Natural killer cell treated with Interleukin-12 subunit alpha and Interleukin-12 subunit beta and Interleukin-15 and Interleukin-18, amount 100 ng/mL, for 72 hours (primary cell): Measurements from ENCODE around the gene OSBPL5. TPM values are rescaled to one million over a fixed set of nuclear protein-coding genes. Genes with fewer than 3 reads are reported as not detected.
A peak's percentile ranks its signal among the peaks of the same experiment; 100 is the strongest.
"Not testable (repeated sequence)": the region's sequence is repeated elsewhere in the genome, so short reads cannot be mapped to it uniquely, and the experiment has no call there.

Experiments used
- ATAC-seq, 2 donors: fragments of 150-1000 bp; cut with Tn5 transposase in 1 of 2; sonication (Bioruptor Pico), chemical (Tn5 transposase) in 1 of 2; 2 replicates each; pipeline ENCODE4 v1.10.0; 2021
- DNase-seq: peaks from one replicate; pipeline ENCODE4 v3.0.0; 2022; ENCODE audit warnings: low spot score
- H3K27ac Mint-ChIP-seq, 2 donors: 1 replicate in 1 of 2; 2 replicates in 1 of 2; pipeline ENCODE4 v1.8.0; 2022; ENCODE audit warnings: mixed read lengths in 2 of 2, mild to moderate bottlenecking in 1 of 2, moderate library complexity in 1 of 2
- H3K27me3 Mint-ChIP-seq, 2 donors: 1 replicate in 1 of 2; 2 replicates in 1 of 2; pipeline ENCODE4 v1.8.0; 2022; ENCODE audit warnings: mixed read lengths in 2 of 2
- H3K36me3 Mint-ChIP-seq: one replicate; pipeline ENCODE4 v1.8.0; 2022; ENCODE audit warnings: mixed read lengths
- H3K4me1 Mint-ChIP-seq, 2 donors: 1 replicate in 1 of 2; 2 replicates in 1 of 2; pipeline ENCODE4 v1.8.0; 2022; ENCODE audit warnings: low read depth in 2 of 2, mixed read lengths in 2 of 2, mild to moderate bottlenecking in 1 of 2
- H3K4me3 Mint-ChIP-seq: one replicate; pipeline ENCODE4 v1.8.0; 2022; ENCODE audit warnings: mixed read lengths
- H3K9me3 Mint-ChIP-seq: 2 replicates; pipeline ENCODE4 v1.8.0; 2022; ENCODE audit warnings: mixed read lengths
- total RNA-seq, 2 donors: library from RNA; stranded (reverse); gene quantifications; one replicate each; pipeline ENCODE4 v1.2.3, GENCODE V29; 2022

Gene OSBPL5
- total RNA-seq, 2 donors from 2014 or later: 58.3 to 74.6 TPM

- Mint-ChIP-seq H3K4me3 (peak overlapping the region; percentile 72), H3K4me1 (peaks cover 12 to 15% of the 10 kb centered on the region in 2 donors)
- H3K27ac Mint-ChIP-seq, H3K27me3 Mint-ChIP-seq, H3K9me3 Mint-ChIP-seq, H3K36me3 Mint-ChIP-seq, ATAC-seq, DNase-seq: not testable (repeated sequence)
Observed at GRCh38 chr11:3168742-3169254, 3.7 kb upstream of the OSBPL5 start.

- no peak overlapping the region for H3K4me3 Mint-ChIP-seq
- no peak overlapping the region for H3K27ac Mint-ChIP-seq
- H3K4me1 Mint-ChIP-seq: peaks cover 16 to 27% of the 10 kb centered on the region in 2 donors
- no peaks in the 10 kb centered on the region for H3K9me3 Mint-ChIP-seq
- ATAC-seq: no peak
- no peaks in the 10 kb centered on the region for H3K36me3 Mint-ChIP-seq
- DNase-seq: peak; percentile 37
- peaks cover 0 to 3% of the 10 kb centered on the region in 2 donors for H3K27me3 Mint-ChIP-seq
Observed at GRCh38 chr11:3167143-3168119, 2.3 kb upstream of the OSBPL5 start.

- H3K4me3 Mint-ChIP-seq: no peak overlapping the region
- peak; percentile 56 for DNase-seq
Observed at GRCh38 chr11:3166268-3167142, 1.4 kb upstream of the OSBPL5 start.

GRCh38 chr11:3165916-3166267 is 782 bp upstream of the OSBPL5 start:
- H3K36me3 Mint-ChIP-seq: no peaks in the 10 kb centered on the region

More at GRCh38 chr11:3166268-3167142, 1.4 kb upstream of the OSBPL5 start:
- H3K4me1 Mint-ChIP-seq: peaks cover 23 to 35% of the 10 kb centered on the region in 2 donors
- peak overlapping the region in 1 of 2 donors; percentile 75 for H3K27ac Mint-ChIP-seq
- no peak for ATAC-seq
- H3K36me3 Mint-ChIP-seq: no peaks in the 10 kb centered on the region
- no peaks in the 10 kb centered on the region for H3K9me3 Mint-ChIP-seq
- H3K27me3 Mint-ChIP-seq: peaks cover 0 to 3% of the 10 kb centered on the region in 2 donors

GRCh38 chr11:3164552-3165151 is 458 bp downstream of the OSBPL5 start:
- Mint-ChIP-seq H3K36me3 (no peaks in the 10 kb centered on the region), H3K9me3 (no peaks in the 10 kb centered on the region), H3K4me3 (peak overlapping the region; percentile 87), H3K4me1 (peaks cover 25 to 43% of the 10 kb centered on the region in 2 donors), H3K27me3 (no peaks in the 10 kb centered on the region), H3K27ac (peak overlapping the region; percentile 63 to 80)
- ATAC-seq: peak; percentile 41 to 53
- peak; percentile 56 for DNase-seq

More at GRCh38 chr11:3165916-3166267, 782 bp upstream of the OSBPL5 start:
- no peaks in the 10 kb centered on the region for H3K9me3 Mint-ChIP-seq
- H3K27ac Mint-ChIP-seq: peak overlapping the region; percentile 75 to 86
- no peak for ATAC-seq
- peak overlapping the region; percentile 87 for H3K4me3 Mint-ChIP-seq
- DNase-seq: peak; percentile 53
- H3K27me3 Mint-ChIP-seq: peaks cover 0 to 3% of the 10 kb centered on the region in 2 donors
- peaks cover 29 to 41% of the 10 kb centered on the region in 2 donors for H3K4me1 Mint-ChIP-seq

GRCh38 chr11:3164138-3164551 is 965 bp downstream of the OSBPL5 start:
- no peaks in the 10 kb centered on the region for H3K36me3 Mint-ChIP-seq
- peak overlapping the region; percentile 84 for H3K4me3 Mint-ChIP-seq
- no peaks in the 10 kb centered on the region for H3K9me3 Mint-ChIP-seq
- peak; percentile 63 for DNase-seq
- ATAC-seq: peak in 1 of 2 donors; percentile 9
- H3K27me3 Mint-ChIP-seq: no peaks in the 10 kb centered on the region
- H3K4me1 Mint-ChIP-seq: peaks cover 23 to 46% of the 10 kb centered on the region in 2 donors
- peak overlapping the region; percentile 63 to 80 for H3K27ac Mint-ChIP-seq

- Mint-ChIP-seq H3K27me3 (no peaks in the 10 kb centered on the region), H3K36me3 (no peaks in the 10 kb centered on the region), H3K4me1 (peaks cover 29 to 51% of the 10 kb centered on the region in 2 donors), H3K4me3 (peak overlapping the region; percentile 84), H3K27ac (peak overlapping the region; percentile 63 to 80), H3K9me3 (no peaks in the 10 kb centered on the region)
- DNase-seq (peak; percentile 61), ATAC-seq (no peak)
Observed at GRCh38 chr11:3163241-3163981, 1.7 kb downstream of the OSBPL5 start.

- no peak for ATAC-seq
- Mint-ChIP-seq H3K27ac (peak overlapping the region; percentile 31 to 89), H3K4me1 (peaks cover 34 to 56% of the 10 kb centered on the region in 2 donors), H3K9me3 (no peaks in the 10 kb centered on the region), H3K36me3 (no peaks in the 10 kb centered on the region), H3K27me3 (no peaks in the 10 kb centered on the region), H3K4me3 (peak overlapping the region; percentile 84)
- DNase-seq: peak; percentile 59
Observed at GRCh38 chr11:3162410-3163240, 2.5 kb downstream of the OSBPL5 start.

- Mint-ChIP-seq H3K27ac (peak overlapping the region; percentile 62 to 89), H3K4me1 (peaks cover 41 to 63% of the 10 kb centered on the region in 2 donors), H3K27me3 (no peaks in the 10 kb centered on the region), H3K4me3 (peak overlapping the region; percentile 84), H3K9me3 (no peaks in the 10 kb centered on the region), H3K36me3 (no peaks in the 10 kb centered on the region)
- DNase-seq (peak; percentile 32), ATAC-seq (no peak)
Observed at GRCh38 chr11:3161720-3162409, 3.2 kb downstream of the OSBPL5 start.

- Mint-ChIP-seq H3K27me3 (no peaks in the 10 kb centered on the region), H3K9me3 (no peaks in the 10 kb centered on the region), H3K36me3 (no peaks in the 10 kb centered on the region), H3K4me3 (peak overlapping the region; percentile 77), H3K4me1 (peaks cover 46 to 69% of the 10 kb centered on the region in 2 donors), H3K27ac (peak overlapping the region; percentile 62 to 89)
- DNase-seq (peak; percentile 55), ATAC-seq (no peak)
Observed at GRCh38 chr11:3161309-3161708, 3.8 kb downstream of the OSBPL5 start.

GRCh38 chr11:3160252-3161031 is 4.7 kb downstream of the OSBPL5 start:
- peak; percentile 51 to 73 for ATAC-seq
- H3K4me1 Mint-ChIP-seq: peaks cover 46 to 73% of the 10 kb centered on the region in 2 donors
- DNase-seq: peak; percentile 81

More at GRCh38 chr11:3160252-3161031, 4.7 kb downstream of the OSBPL5 start:
- peak overlapping the region; percentile 62 to 89 for H3K27ac Mint-ChIP-seq
- H3K4me3 Mint-ChIP-seq: peak overlapping the region; percentile 77
- no peaks in the 10 kb centered on the region for H3K27me3 Mint-ChIP-seq
- H3K9me3 Mint-ChIP-seq: no peaks in the 10 kb centered on the region
- no peaks in the 10 kb centered on the region for H3K36me3 Mint-ChIP-seq
